GM12878 (cell line): ENCODE results near the gene RXFP1. TPM values are rescaled to one million over a fixed set of nuclear protein-coding genes. Genes with fewer than 3 reads are reported as not detected.

Experiments used
- ATAC-seq: fragments of 200-7000 bp; cut with Tn5 transposase; 3 replicates; pipeline ENCODE4 v1.9.1; 2020; ENCODE audit warnings: mild to moderate bottlenecking, moderate library complexity
- BruUV-seq: library from RNA; stranded (reverse); fragments of 400-500 nt; replicated peaks from 2 replicates; lab custom pipeline; 2021; lab: Mats Ljungman, UMichigan
- CTCF ChIA-PET: fragments of 300-600 bp; sonication (Branson Sonifier 250); formaldehyde crosslinking; extraction: SDS; loops from one replicate; lab custom pipeline; 2021; ENCODE audit warnings: inconsistent platforms; lab: Yijun Ruan, JAX
- POLR2A ChIA-PET: fragments of 350-600 bp; formaldehyde crosslinking; extraction: SDS; loops from one replicate; lab custom pipeline; 2021; ENCODE audit warnings: inconsistent platforms; lab: Charles Lee
- RAD21 ChIA-PET: fragments of 300-600 bp; sonication (Branson Sonifier 250); formaldehyde crosslinking; loops from one replicate; lab custom pipeline; 2023; ENCODE audit warnings: antibody characterized with exemption; ENCODE audit not compliant: unreplicated experiment; lab: Charles Lee
- SMC1A ChIA-PET: fragments of 300-600 bp; sonication (Branson Sonifier 250); formaldehyde crosslinking; loops from one replicate; lab custom pipeline; 2023; ENCODE audit not compliant: unreplicated experiment, uncharacterized antibody; lab: Charles Lee
- DNase-seq: peaks from one replicate; pipeline ENCODE4 v3.0.0-alpha.2; 2011; ENCODE audit warnings: low read depth, low spot score
- FAIRE-seq: peaks from 3 replicates; lab custom pipeline; 2011; peaks lifted over from hg19 to GRCh38; lab: Jason Lieb, UNC
- H2AFZ ChIP-seq: 2 replicates; pipeline ENCODE4 v1.6.0; 2011; ENCODE audit warnings: low read depth, low read length, control low read depth; ENCODE audit not compliant: control insufficient read depth
- H3K27ac ChIP-seq: 2 replicates; pipeline ENCODE4 v1.5.1; 2011; ENCODE audit warnings: control low read depth; ENCODE audit not compliant: control insufficient read depth, insufficient read depth
- H3K27me3 ChIP-seq, 2 experiments: replicated peaks in 1 of 2; 2 replicates each; pipeline versions ENCODE4 v1.6.0 to v1.6.1; 2011; ENCODE audit warnings: low read length in 1 of 2; ENCODE audit not compliant: control insufficient read depth in 2 of 2, insufficient read depth in 2 of 2
- H3K36me3 ChIP-seq, 2 experiments: 2 replicates each; pipeline ENCODE4 v1.5.1; 2011; ENCODE audit warnings: low read length in 1 of 2; ENCODE audit not compliant: control insufficient read depth in 2 of 2, insufficient read depth in 2 of 2
- H3K4me1 ChIP-seq: 2 replicates; pipeline ENCODE4 v1.6.1; 2011; ENCODE audit warnings: mild to moderate bottlenecking, low read length, moderate library complexity, mixed read lengths; ENCODE audit not compliant: control insufficient read depth, insufficient read depth
- H3K4me2 ChIP-seq: 2 replicates; pipeline ENCODE4 v1.6.0; 2011; ENCODE audit warnings: control low read depth; ENCODE audit not compliant: control insufficient read depth, insufficient read depth
- H3K4me3 ChIP-seq: fragments of 200-600 bp; sonication (generic); 2 replicates; pipeline ENCODE4 v1.5.1; 2016
- H3K79me2 ChIP-seq: 2 replicates; pipeline ENCODE4 v1.6.0; 2011; ENCODE audit warnings: low read length; ENCODE audit not compliant: control insufficient read depth, insufficient read depth
- H3K9ac ChIP-seq: 2 replicates; pipeline ENCODE4 v1.8.0; 2011; ENCODE audit warnings: low read length, control low read depth, mixed read lengths; ENCODE audit not compliant: control insufficient read depth, insufficient read depth
- H3K9me3 ChIP-seq: replicated peaks from 3 replicates; pipeline ENCODE4 v1.5.1; 2011; ENCODE audit warnings: mild to moderate bottlenecking, low read length; ENCODE audit not compliant: control insufficient read depth, insufficient read depth
- H4K20me1 ChIP-seq: 2 replicates; pipeline ENCODE4 v1.6.0; 2011; ENCODE audit not compliant: control insufficient read depth, insufficient read depth
- BMI1 ChIP-seq: fragments of 450-650 bp; IDR thresholded peaks from 2 replicates; pipeline ENCODE4 v1.6.1; 2016; ENCODE audit warnings: mild to moderate bottlenecking, moderate library complexity, borderline replicate concordance
- CEBPB ChIP-seq, 2 experiments: fragments of 150-350 bp in 1 of 2; IDR thresholded peaks; 2 replicates each; pipeline ENCODE4 v1.6.1; 2012 to 2014; ENCODE audit warnings: low read depth in 2 of 2, low read length in 2 of 2, borderline replicate concordance in 1 of 2, inconsistent platforms in 1 of 2
- CREM ChIP-seq: IDR thresholded peaks from 2 replicates; pipeline ENCODE4 v1.6.1; 2014; ENCODE audit warnings: antibody characterized with exemption, low read depth
- ESRRA ChIP-seq: IDR thresholded peaks from 2 replicates; pipeline ENCODE4 v1.6.1; 2012; ENCODE audit warnings: mild to moderate bottlenecking, low read length, improper control_type of control experiment
- FOXK2 ChIP-seq: fragments of 450-650 bp; IDR thresholded peaks from 2 replicates; pipeline ENCODE4 v1.6.1; 2017; ENCODE audit warnings: mild to moderate bottlenecking, moderate library complexity
- MEF2B ChIP-seq: fragments of 450-650 bp; IDR thresholded peaks from 2 replicates; pipeline ENCODE4 v1.6.1; 2018; ENCODE audit warnings: mild to moderate bottlenecking, moderate library complexity; ENCODE audit not compliant: partially characterized antibody, poor library complexity, severe bottlenecking
- MYC ChIP-seq: IDR thresholded peaks from 2 replicates; pipeline ENCODE4 v1.6.1; 2011; ENCODE audit warnings: mild to moderate bottlenecking, low read length, moderate library complexity, inconsistent platforms; ENCODE audit not compliant: insufficient read depth, insufficient replicate concordance, insufficient read length, severe bottlenecking
- NBN ChIP-seq: fragments of 450-650 bp; IDR thresholded peaks from 2 replicates; pipeline ENCODE4 v1.6.1; 2016
- NR2F1 ChIP-seq: fragments of 450-650 bp; conservative IDR thresholded peaks from 2 replicates; pipeline ENCODE4 v1.6.1; 2017; ENCODE audit warnings: mild to moderate bottlenecking
- POLR2AphosphoS5 ChIP-seq: IDR thresholded peaks from 2 replicates; pipeline ENCODE4 v1.6.1; 2011; ENCODE audit warnings: mild to moderate bottlenecking, low read length, inconsistent platforms
- SIN3A ChIP-seq: IDR thresholded peaks from 2 replicates; pipeline ENCODE4 v1.6.1; 2012; ENCODE audit warnings: low read depth, low read length, improper control_type of control experiment
- SMAD5 ChIP-seq: IDR thresholded peaks from 2 replicates; pipeline ENCODE4 v1.6.1; 2016; ENCODE audit warnings: antibody characterized with exemption, low read depth
- SREBF2 ChIP-seq: IDR thresholded peaks from 2 replicates; pipeline ENCODE4 v1.6.1; 2012; ENCODE audit warnings: mild to moderate bottlenecking, low read length
- TAF1 ChIP-seq: IDR thresholded peaks from 2 replicates; pipeline ENCODE4 v1.6.1; 2011; ENCODE audit warnings: mild to moderate bottlenecking, low read depth, low read length, borderline replicate concordance
- ZBTB11 ChIP-seq: fragments of 450-650 bp; formaldehyde crosslinking; IDR thresholded peaks from 2 replicates; pipeline ENCODE4 v1.5.0; 2022; ENCODE audit warnings: mild to moderate bottlenecking, missing genetic modification characterization
- ZNF24 ChIP-seq: fragments of 450-650 bp; IDR thresholded peaks from 2 replicates; pipeline ENCODE4 v1.6.1; 2017; ENCODE audit warnings: antibody characterized with exemption, mild to moderate bottlenecking
- ZZZ3 ChIP-seq: IDR thresholded peaks from 2 replicates; pipeline ENCODE4 v1.6.1; 2011; ENCODE audit warnings: low read depth; ENCODE audit not compliant: control insufficient read depth, insufficient read length
- whole genome bisulfite sequencing: methylation state at CpG from one replicate; pipeline ENCODE4 v1.1.6; 2016; ENCODE audit warnings: low lambda C conversion rate; ENCODE audit not compliant: insufficient replicate concordance, insufficient coverage; ENCODE audit errors: missing lambda C conversion rate; 5-methylcytosine and 5-hydroxymethylcytosine counted together
- in situ Hi-C: fragments of 300-500 bp; cut with MboI; formaldehyde crosslinking; loops from 9 replicates; pipeline ENCODE4 v1.14.3; 2018; ENCODE audit warnings: mixed read lengths
- intact Hi-C: fragments of 100-400 bp; cut with micrococcal nuclease; formaldehyde crosslinking; loops from one replicate; pipeline ENCODE4 v1.14.2; 2022; ENCODE audit not compliant: unreplicated experiment
- polyA plus RNA-seq, 11 experiments: library from polyadenylated mRNA; depleted of rRNA in 4 of 11; unstranded in 6 of 11; stranded (reverse) in 5 of 11; fragments of >200 nt; fragmentation: Nextera tagmentation in 4 of 11; fragmentation: Illumina TruSeq in 1 of 11; extraction: Ambion mirVana in 4 of 11; extraction: Trizol in 1 of 11; gene quantifications; 1 replicate in 1 of 11; 2 replicates in 10 of 11; pipeline versions ENCODE4 v1.2.1 to v1.2.3, GENCODE V29; 2011 to 2016; ENCODE audit warnings: inconsistent platforms in 2 of 11, missing spikeins in 2 of 11, low read depth in 1 of 11
- total RNA-seq, 4 experiments: library from RNA; depleted of rRNA in 3 of 4; stranded (reverse); fragments of >200 nt in 3 of 4; fragmentation: Illumina TruSeq in 1 of 4; extraction: Trizol in 1 of 4; gene quantifications; 2 replicates each; pipeline versions ENCODE4 v1.2.1 to v1.2.3, GENCODE V29; 2013 to 2021
- TF ChIP-seq, protein P1 (sequence below): fragments of 450-650 bp; IDR thresholded peaks from 2 replicates; pipeline ENCODE4 v1.6.1; 2018; ENCODE audit warnings: mild to moderate bottlenecking, low read depth, moderate library complexity; ENCODE audit not compliant: partially characterized antibody
- TF ChIP-seq, protein P2 (sequence below): IDR thresholded peaks from 2 replicates; pipeline ENCODE4 v1.6.1; 2012; ENCODE audit warnings: low read length, inconsistent platforms

The RXFP1 gene
- total and polyA plus RNA-seq, 10 of the 15 experiments (the other 5 are each of a cell fraction or from before 2014, with no cell fraction given): 0.12 TPM; not detected in 9

DNA sequence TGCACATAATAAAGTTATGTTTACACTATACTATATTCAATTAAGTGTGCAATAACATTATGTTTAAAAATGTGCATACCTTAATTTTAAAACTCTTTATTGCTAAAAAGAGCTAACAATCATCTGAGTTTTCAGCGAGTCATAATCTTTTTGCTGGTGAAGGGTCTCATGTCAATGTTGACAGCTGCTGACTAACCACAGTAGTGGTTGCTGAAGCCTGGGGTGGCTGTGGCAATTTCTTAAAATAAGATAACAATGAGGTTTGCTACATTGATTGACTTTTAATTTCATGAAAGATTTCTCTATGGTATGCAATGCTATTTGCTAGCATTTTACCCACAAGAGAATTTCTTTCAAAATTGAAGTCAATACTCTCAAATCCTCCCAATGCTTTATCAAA lies 91.4 kb downstream of the RXFP1 start:
- FAIRE-seq (no peak), DNase-seq (no peak), ATAC-seq (no peak)
- Histone ChIP-seq H3K79me2 (no peaks in the 10 kb centered on the region), H3K27me3 (no peaks in the 10 kb centered on the region), H3K4me1 (peaks cover 10% of the 10 kb centered on the region), H3K9me3 (no peaks in the 10 kb centered on the region; the same call in 2 of the 3 replicates), H3K36me3 (no peaks in the 10 kb centered on the region), H3K27ac (no peak overlapping the region), H4K20me1 (no peaks in the 10 kb centered on the region), H3K4me3 (no peak overlapping the region), H3K4me2 (no peak overlapping the region), H2AFZ (no peak overlapping the region), H3K9ac (no peak overlapping the region)
- CTCF ChIA-PET: no interaction called here
- TF ChIP-seq MEF2B: no peak
- TF ChIP-seq, protein P1, sequence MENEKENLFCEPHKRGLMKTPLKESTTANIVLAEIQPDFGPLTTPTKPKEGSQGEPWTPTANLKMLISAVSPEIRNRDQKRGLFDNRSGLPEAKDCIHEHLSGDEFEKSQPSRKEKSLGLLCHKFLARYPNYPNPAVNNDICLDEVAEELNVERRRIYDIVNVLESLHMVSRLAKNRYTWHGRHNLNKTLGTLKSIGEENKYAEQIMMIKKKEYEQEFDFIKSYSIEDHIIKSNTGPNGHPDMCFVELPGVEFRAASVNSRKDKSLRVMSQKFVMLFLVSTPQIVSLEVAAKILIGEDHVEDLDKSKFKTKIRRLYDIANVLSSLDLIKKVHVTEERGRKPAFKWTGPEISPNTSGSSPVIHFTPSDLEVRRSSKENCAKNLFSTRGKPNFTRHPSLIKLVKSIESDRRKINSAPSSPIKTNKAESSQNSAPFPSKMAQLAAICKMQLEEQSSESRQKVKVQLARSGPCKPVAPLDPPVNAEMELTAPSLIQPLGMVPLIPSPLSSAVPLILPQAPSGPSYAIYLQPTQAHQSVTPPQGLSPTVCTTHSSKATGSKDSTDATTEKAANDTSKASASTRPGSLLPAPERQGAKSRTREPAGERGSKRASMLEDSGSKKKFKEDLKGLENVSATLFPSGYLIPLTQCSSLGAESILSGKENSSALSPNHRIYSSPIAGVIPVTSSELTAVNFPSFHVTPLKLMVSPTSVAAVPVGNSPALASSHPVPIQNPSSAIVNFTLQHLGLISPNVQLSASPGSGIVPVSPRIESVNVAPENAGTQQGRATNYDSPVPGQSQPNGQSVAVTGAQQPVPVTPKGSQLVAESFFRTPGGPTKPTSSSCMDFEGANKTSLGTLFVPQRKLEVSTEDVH: no peak
- TF ChIP-seq MYC: no peak
- TF ChIP-seq SREBF2: no peak
- no peak for TF ChIP-seq CEBPB (IDR thresholded peaks at IDR 0.05; ENCODE audit: borderline replicate concordance in 1 of 2, low read depth in 2 of 2, low read length in 2 of 2)
- TF ChIP-seq ZBTB11 (CRISPR knock-in tag): no peak
- TF ChIP-seq SMAD5: no peak
- TF ChIP-seq BMI1: no peak
- no peak for TF ChIP-seq NBN
- no peak for TF ChIP-seq ZZZ3
- TF ChIP-seq TAF1: no peak
- no peak for TF ChIP-seq POLR2AphosphoS5
- no peak for TF ChIP-seq SIN3A
- TF ChIP-seq, protein P2, sequence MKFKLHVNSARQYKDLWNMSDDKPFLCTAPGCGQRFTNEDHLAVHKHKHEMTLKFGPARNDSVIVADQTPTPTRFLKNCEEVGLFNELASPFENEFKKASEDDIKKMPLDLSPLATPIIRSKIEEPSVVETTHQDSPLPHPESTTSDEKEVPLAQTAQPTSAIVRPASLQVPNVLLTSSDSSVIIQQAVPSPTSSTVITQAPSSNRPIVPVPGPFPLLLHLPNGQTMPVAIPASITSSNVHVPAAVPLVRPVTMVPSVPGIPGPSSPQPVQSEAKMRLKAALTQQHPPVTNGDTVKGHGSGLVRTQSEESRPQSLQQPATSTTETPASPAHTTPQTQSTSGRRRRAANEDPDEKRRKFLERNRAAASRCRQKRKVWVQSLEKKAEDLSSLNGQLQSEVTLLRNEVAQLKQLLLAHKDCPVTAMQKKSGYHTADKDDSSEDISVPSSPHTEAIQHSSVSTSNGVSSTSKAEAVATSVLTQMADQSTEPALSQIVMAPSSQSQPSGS: no peak
- no peak for TF ChIP-seq FOXK2
- no peak for TF ChIP-seq CREM
- TF ChIP-seq ESRRA: no peak
- no peak for TF ChIP-seq ZNF24
- no peak for TF ChIP-seq NR2F1
- BruUV-seq: no TSS peak
- in situ Hi-C loops: no loop called here
- 63% methylated on average over 1 of the region's 1 CpG for WGBS
- RAD21 ChIA-PET: no interaction called here
- POLR2A ChIA-PET: no interaction called here
- SMC1A ChIA-PET: no interaction called here
- intact Hi-C loops: no loop called here
